Kidney epithelial cell (primary cell): Measurements from ENCODE around the gene NDST4. TPM values are rescaled to one million over a fixed set of nuclear protein-coding genes. Genes with fewer than 3 reads are reported as not detected.

ENCODE experiments used
- DNase-seq: peaks from one replicate; pipeline ENCODE4 v3.0.0-alpha.2; 2010; ENCODE audit warnings: low read depth
- H3K27me3 ChIP-seq: 2 replicates; pipeline ENCODE4 v1.6.0; 2011; ENCODE audit warnings: low read length; ENCODE audit not compliant: control insufficient read depth, insufficient read depth
- H3K36me3 ChIP-seq: 2 replicates; pipeline ENCODE4 v1.5.1; 2011; ENCODE audit warnings: low read length; ENCODE audit not compliant: control insufficient read depth, insufficient read depth
- H3K4me3 ChIP-seq: 2 replicates; pipeline ENCODE4 v1.5.1; 2011; ENCODE audit warnings: low read depth, mild to moderate bottlenecking, control low read depth, low read length
- total RNA-seq: library from RNA; depleted of rRNA; stranded (reverse); fragments of >200 nt; gene quantifications from 2 replicates; pipeline ENCODE4 v1.2.3, GENCODE V29; 2015
- TF ChIP-seq, protein P1 (sequence below): IDR thresholded peaks from 2 replicates; pipeline ENCODE4 v1.5.1; 2011; ENCODE audit warnings: mild to moderate bottlenecking, moderate library complexity, low read length, control low read depth, inconsistent platforms; ENCODE audit not compliant: insufficient read depth, poor library complexity, severe bottlenecking

The NDST4 gene
- total RNA-seq, 1 donor from 2014 or later, result not detected

DNA sequence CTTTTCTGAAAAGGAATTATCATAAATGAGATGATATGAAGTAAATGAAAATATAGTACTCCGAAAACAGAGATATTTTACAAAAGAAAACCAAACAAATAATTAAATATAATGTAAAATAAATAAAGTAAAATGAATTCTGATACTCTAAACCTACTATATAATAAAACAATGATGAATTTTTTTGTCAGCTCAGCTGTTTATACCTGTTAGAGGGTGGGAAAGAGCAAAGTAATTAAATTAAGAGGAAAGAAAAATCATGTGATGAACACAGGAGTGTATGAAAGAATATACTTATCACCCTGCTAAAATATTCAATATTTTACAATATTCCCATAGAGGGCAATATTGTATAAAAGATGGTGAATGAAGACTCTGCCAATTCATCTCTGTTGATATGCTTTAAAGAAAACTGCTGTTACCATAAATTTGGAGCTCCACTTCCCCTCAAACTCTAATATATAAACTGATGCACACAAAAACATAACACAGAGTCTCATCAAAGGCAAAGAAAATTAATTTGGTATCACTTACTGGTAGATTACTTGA is 6.5 kb upstream of the NDST4 start:
- DNase-seq, result no peak
- H3K36me3 ChIP-seq, result no peaks in the 10 kb centered on the region
- H3K4me3 ChIP-seq, result no peak overlapping the region
- TF ChIP-seq, protein P1, sequence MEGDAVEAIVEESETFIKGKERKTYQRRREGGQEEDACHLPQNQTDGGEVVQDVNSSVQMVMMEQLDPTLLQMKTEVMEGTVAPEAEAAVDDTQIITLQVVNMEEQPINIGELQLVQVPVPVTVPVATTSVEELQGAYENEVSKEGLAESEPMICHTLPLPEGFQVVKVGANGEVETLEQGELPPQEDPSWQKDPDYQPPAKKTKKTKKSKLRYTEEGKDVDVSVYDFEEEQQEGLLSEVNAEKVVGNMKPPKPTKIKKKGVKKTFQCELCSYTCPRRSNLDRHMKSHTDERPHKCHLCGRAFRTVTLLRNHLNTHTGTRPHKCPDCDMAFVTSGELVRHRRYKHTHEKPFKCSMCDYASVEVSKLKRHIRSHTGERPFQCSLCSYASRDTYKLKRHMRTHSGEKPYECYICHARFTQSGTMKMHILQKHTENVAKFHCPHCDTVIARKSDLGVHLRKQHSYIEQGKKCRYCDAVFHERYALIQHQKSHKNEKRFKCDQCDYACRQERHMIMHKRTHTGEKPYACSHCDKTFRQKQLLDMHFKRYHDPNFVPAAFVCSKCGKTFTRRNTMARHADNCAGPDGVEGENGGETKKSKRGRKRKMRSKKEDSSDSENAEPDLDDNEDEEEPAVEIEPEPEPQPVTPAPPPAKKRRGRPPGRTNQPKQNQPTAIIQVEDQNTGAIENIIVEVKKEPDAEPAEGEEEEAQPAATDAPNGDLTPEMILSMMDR, result no peak
- H3K27me3 ChIP-seq, result no peaks in the 10 kb centered on the region

DNA sequence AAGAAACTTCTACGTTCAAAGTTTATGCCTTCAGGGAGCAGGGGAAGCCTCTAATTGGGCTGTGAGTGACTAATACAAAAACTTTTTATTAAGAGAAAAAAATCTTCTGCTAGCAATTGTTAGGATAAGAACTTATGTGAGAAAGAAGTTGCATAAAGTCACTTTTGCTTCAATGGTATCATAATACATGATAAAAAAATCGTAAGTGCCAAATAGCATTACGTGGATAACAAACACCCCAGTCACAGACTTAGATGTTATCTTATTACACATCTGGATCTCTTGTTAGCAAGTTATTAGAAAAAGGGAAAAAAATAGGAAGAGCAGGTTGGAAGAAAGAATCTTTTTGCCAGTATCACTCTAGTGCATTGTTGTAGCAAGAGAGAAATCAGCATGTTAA is 4.2 kb upstream of the NDST4 start:
- Histone ChIP-seq H3K27me3 (no peaks in the 10 kb centered on the region), H3K4me3 (no peak overlapping the region), H3K36me3 (no peaks in the 10 kb centered on the region)
- DNase-seq, result no peak
- TF ChIP-seq, protein P1, result no peak

DNA sequence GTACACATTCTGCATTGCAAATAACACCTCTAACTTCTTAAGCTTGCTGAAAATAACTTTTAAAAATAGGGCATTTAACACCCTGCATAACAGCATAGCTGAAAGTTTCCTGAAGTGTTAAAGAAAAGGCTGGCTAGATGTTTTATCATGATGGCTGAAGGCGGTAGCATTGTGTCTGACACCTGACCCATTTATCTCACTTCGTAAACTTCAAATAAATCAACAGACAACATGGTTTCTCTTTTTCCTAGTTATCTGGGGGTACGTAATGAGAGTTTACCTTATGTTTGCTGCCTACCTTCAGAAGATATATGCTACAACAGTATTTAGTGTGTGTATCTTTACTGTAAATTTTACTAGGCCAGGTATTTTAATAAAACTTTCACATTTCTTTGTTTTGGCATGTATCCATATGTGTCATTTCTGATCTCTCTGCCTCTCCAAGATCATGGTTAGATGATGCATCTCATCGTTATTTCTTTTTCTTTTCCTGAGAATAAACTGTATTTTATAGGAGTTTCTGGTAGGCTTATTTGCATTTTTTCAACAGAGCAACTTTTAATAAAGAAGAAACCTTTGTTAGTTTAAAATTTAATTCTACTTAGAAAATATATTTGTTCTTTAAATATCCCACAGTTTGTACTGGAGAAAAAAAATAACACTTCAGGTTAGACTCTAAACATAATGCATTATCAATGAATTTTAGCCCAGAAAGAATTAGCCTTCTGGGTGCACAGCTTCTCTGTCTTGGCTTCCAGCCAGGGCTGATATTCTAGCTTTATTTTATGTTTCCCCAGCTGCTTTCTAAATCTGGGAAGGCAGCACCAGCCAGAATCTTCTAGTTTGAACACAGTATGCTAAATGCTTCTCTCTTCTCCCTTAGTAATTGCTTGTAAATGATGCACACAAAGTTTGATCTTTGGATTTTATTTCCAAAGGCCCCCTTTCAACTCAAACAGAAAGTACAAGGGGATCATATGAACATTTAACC is 2.9 kb downstream of the NDST4 start:
- no peaks in the 10 kb centered on the region for H3K27me3 ChIP-seq
- no peak for DNase-seq
- H3K36me3 ChIP-seq, result no peaks in the 10 kb centered on the region
- TF ChIP-seq, protein P1, result no peak
- H3K4me3 ChIP-seq, result no peak overlapping the region

DNA sequence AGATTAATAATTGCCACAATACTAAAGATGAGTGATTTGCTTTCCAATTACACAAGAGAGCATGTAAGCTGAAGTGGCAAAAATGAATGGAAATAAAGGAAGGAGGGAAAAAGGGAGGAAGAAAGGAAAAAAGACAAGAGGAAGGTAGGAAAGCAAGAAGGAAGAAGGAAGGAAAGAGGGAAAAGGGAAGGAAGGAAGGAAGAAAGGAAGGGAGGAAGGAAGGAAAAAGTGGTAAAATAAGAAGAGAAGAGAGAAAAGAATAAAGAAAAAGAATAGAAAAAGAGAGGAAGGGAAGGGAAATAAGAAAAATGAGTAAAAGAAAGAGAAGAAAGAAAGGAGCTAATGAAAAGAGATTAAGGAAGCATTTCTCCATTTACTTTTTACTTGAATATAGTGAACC is 4.6 kb downstream of the NDST4 start:
- TF ChIP-seq, protein P1, result no peak
- no peak overlapping the region for H3K4me3 ChIP-seq
- no peaks in the 10 kb centered on the region for H3K27me3 ChIP-seq
- H3K36me3 ChIP-seq, result no peaks in the 10 kb centered on the region
- no peak for DNase-seq

DNA sequence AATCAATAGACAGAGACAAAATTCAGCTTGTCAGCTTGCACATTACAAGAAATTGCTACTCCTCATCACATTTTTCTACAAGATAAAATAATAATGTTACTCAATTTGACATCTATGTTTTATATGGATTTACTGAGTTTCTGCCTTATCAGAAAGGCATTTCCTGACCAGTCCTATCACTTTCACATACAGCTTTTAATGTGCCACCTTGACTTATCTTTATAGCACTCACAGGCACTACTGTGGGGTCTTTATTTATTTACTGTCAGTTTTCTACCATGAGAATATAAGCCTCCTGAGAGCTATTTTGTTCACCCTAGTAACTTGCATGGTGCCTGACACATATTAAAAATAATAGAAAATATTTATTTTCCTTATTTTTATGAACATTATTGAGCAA is 6.0 kb downstream of the NDST4 start:
- no peak for DNase-seq
- Histone ChIP-seq H3K4me3 (no peak overlapping the region), H3K36me3 (no peaks in the 10 kb centered on the region), H3K27me3 (no peaks in the 10 kb centered on the region)
- TF ChIP-seq, protein P1, result no peak
